Nucleus accumbens (tissue), 56 donors: Measurements from ENCODE around the gene TANGO2.

Experiments used
- DNase-seq, 56 donors: peaks; one replicate each; lab custom pipeline; 2025; lab: John Stamatoyannopoulos, UW

The TANGO2 gene

GRCh38 chr22:20079745-20080444, 59.0 kb downstream of the TANGO2 start, which contains the start of gene DGCR8:
Gene DGCR8, plus strand, starts transcription at chr22:20080241. Its CDS starts 5,723 bp downstream, at chr22:20085964.
- peak in 55 of 56 donors; percentile 63 to 97 (median 90) for DNase-seq

DNA sequence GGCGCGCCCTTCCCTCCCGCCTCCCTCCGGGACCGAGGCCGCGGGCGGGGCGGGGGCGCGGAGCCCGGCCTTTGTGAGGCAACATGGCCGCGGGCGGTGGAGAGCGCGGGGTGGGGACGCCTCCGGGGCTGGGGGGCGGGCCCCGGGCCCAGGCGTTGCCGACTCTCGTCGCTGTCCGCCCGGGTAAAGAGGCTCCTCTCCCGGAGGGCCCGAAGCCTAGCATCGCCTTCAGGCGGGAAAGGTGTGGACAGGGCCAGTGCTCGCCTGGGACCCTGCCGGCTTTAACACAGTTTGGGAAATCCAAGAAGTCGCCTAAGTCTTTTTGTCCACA, 59.5 kb downstream of the TANGO2 start:
- DNase-seq: peak in 26 of 56 donors; percentile 15 to 80 (median 58)

DNA sequence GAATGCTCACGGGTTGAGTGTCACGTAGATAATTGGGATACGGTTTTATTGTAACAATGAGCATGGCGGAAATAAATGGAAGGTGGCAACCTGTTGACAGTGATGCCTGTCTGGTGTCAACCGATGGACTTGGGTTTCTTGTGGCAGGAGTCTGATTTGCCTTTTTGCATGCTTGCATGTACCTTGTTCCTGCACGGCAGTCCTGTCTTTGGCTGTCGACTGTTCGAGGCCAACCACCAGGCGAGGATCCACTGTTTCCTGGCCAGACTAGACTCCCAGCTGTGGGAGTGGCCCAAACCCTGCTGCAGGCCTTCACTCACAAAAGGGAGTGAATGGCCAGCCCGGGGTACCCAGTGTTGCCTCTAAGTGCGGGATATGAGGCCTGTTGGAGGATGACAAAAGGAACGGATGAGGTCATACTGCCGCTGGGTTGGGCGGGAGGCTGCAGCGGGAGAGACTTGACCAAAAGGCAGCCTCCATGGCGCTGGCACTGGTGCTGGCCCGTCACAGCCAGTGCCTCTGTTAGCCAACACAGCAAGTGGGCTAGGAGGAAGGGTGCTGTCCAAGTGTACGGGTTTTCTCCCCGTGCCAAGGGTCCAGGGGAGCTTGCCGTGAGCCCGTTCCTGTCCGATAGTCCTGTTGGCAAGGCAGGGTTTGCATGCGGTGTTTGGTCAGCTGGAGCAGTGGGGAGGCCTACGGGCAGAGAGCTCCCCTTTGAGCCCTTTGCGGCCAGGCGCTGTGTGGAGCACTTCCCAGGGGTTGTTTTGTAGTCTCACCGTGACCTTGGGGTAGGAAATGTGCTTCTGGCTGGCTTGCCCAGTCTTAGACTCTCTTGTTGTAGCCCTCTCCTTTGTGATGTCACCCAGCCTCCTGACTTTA, 60.1 kb downstream of the TANGO2 start:
- peak in 8 of 56 donors; percentile 11 to 41 (median 20) for DNase-seq

DNA sequence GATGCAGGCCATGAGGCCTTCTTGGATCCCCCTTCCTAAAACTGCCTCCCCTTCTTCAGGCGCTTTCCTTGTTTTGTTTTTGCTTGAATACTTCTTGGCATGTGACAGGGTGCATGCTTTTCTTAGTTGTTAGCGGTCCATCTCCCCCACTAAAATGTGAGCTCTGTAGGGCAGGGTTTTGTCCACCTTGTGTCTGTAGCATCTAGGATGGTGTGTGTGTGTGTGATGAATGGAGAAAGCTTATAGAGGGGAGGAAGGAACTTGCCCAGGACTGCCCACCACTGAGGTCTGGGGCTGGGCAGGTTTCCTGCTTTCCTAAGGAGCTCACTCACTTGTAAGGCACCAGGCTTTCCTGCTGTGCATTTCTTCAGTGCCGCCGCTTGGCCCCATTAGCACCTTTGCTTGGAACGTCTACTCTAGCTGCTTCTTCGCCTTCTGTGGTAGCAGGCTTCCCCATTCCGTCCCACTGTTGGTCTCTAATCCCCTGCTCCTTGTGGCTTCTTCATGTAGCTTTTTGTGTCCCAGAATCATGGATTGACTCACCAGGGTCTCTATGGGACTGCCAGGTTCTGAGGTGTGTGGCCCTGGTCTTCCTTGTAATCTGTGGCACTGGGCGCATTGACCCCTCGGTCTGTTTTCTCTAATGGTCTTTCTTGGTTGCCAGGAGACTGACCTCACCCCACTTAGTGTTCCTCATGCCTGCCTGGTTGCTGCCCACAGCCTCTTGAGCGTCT, 62.4 kb downstream of the TANGO2 start:
- DNase-seq: no peak

GRCh38 chr22:20083891-20084546, 63.1 kb downstream of the TANGO2 start:
- DNase-seq: no peak

- no peak for DNase-seq
These were observed 63.9 kb downstream of the TANGO2 start for GRCh38 chr22:20084547-20085413.

DNA sequence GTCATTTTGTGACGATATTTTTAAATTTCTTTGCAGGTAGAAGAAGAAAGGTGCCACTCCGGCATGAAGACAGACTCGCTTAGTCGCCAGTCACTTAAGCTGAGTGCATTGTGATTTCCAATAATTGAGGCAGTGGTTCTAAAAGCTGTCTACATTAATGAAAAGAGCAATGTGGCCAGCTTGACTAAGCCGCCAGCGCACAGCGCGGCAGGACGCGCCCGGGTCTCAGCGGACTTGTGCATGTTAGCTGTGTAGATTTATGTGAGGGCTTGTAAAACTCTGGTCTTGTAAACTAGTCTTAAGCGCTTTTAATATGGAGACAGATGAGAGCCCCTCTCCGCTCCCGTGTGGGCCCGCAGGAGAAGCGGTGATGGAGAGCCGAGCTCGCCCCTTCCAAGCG, 64.7 kb downstream of the TANGO2 start:
- DNase-seq: no peak

GRCh38 chr22:20086101-20086599, 65.2 kb downstream of the TANGO2 start:
- DNase-seq: no peak

- no peak for DNase-seq
These were observed 65.9 kb downstream of the TANGO2 start for GRCh38 chr22:20086763-20087162.

GRCh38 chr22:20087319-20088262, 66.7 kb downstream of the TANGO2 start:
- DNase-seq: no peak

DNA sequence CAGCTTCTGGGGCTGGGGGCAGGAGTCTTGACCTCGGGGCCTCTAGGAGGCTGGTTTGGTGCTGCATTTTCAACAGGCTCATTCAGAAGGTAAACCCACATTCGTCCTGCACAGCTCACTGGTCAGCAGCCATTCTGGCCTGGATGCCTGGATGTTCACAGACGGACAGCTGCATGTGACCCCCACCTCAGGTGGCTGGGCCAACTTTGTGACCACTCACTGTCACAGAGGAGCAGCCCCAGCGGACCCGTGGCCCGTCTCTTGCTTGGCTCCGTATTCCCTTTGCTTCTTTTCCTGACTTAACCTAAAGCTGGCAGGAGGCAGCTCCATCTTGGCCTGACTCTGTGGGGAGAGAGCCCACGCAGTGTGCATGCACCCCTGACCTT, 67.3 kb downstream of the TANGO2 start:
- no peak for DNase-seq

DNA sequence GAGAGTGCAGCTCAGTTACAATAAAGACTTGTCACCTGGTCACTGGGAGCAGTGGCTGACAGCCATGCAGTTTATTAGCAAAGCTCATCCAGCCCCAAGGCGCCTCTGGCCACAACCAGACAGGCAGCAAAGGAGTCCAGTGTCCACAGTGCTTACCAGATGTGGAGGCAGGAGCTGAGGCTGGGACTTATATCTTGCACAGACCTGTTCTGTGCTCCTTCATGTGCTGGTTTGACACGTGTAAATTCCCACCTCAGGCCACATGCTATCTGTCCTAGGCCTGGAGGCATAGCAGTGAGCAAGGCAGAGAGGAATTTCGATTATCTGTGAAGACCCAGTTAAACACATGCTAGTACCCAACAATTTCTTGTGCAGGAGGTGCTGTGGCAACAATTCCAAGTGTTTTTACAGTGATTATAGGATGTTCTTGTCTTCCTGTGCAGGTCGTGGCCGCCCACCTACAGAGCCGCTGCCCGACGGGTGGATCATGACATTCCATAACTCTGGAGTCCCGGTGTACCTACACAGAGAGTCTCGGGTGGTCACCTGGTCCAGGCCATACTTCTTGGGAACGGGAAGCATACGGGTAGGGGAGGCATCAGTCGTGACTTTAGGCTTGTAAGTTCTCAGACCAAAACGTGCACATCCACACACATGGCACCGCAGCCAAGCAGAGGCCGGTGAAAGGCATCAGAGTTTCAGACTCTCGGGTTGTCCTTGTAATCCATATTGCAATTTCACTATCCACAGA, 68.5 kb downstream of the TANGO2 start:
- no peak for DNase-seq

DNA sequence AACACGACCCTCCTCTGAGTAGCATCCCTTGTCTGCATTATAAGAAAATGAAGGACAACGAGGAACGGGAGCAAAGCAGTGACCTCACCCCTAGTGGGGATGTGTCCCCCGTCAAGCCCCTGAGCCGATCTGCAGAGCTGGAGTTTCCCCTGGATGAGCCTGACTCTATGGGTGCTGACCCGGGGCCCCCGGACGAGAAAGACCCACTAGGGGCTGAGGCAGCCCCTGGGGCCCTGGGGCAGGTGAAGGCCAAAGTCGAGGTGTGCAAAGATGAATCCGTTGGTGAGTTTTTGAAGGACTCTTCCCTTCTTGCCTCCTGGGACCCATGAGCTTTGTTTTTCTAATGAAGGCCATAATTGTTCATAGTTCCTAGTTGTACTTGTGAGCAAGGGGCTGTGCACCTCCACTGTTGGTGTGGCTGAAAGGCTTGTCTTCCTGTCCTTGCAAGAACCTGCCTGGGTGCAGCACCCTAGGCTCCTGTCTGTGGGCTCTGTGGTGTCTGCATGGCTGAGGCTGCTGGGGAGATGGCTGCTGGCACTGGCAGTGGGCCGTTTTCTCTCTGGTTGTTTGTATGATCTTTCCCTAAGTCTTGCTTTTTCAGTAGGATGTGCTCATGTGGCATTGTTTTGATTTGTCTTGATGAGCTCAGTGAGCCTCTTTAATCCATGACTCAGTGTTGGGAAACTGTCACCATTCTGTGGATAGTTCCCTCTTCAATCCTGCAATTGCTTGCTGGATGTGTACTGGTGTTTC, 69.2 kb downstream of the TANGO2 start:
- DNase-seq: no peak

- DNase-seq: no peak
These were observed 69.9 kb downstream of the TANGO2 start for GRCh38 chr22:20090730-20091240.

DNA sequence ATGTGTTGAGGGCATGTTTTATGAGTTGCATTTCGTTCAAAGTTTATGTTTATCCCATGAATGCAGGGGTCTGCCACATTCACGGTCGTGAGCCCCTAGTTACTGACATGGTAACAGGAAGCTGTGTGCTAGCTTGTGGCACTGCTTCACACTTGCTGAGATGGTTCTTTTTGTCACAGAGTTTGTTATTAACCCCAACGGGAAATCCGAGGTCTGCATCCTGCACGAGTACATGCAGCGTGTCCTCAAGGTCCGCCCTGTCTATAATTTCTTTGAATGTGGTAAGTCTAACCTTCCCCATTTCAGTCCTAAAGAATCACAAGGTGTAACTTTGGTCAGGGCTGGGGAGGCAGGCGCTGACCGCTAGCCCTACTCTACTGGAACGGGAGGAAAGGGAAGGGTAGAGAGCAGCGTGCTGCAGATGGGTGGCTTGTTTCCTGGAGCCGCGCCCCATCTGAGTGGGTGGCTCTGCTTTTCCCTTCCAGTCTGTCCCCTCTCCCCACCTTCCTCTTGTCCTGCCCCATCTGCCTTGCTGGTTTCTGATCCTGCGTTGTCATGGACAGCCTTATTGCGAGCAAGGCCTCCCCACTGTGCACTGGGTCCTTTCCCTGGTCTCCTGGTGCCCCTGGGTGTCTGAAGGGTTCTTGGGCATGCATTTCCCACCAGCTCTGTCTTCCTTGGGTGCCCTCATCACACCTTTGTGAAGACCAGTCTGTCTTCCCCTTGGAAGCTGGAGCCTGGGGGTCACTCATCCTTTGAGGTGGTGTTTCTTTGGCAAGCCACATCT, 71.0 kb downstream of the TANGO2 start:
- no peak for DNase-seq

DNA sequence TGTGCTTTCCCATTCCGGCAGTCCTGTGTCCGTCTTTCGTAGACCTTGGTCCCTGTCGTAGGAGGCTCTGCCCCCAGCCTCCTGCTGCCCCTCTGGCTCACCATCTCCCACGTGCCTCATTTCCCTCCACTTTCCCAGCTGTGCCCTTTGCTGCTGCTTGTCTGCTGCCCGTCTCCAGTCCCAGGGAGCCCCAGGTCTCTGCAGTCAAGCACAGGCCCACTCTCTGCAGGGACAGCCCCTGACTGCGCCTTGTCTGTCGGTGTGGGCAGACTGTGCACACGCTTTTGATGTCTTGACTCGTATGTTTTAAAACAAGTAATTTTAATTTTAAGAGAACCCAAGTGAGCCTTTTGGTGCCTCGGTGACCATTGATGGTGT, 71.6 kb downstream of the TANGO2 start:
- DNase-seq: no peak
